DMS114 treated with DMSO at 0.1 percent for 48 hours (cell line): Measurements from ENCODE around the gene KLC1.

ENCODE experiments used
- DNase-seq: peaks from one replicate; lab custom pipeline; 2025; ENCODE audit not compliant: unreplicated experiment; lab: John Stamatoyannopoulos, UW

Gene KLC1

DNA sequence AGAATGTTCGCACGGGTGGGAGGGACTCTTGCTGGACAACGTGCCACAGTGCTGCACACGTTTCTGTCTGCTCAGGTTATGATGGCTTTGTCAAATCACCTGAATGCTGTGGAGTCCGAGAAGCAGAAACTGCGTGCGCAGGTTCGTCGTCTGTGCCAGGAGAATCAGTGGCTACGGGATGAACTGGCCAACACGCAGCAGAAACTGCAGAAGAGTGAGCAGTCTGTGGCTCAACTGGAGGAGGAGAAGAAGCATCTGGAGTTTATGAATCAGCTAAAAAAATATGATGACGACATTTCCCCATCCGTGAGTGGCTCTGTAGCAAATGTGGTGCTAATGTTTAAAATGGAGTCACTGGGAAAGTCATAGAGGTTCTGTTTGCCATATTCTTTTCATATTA, 28.5 kb downstream of the KLC1 start:
- DNase-seq, result no peak

DNA sequence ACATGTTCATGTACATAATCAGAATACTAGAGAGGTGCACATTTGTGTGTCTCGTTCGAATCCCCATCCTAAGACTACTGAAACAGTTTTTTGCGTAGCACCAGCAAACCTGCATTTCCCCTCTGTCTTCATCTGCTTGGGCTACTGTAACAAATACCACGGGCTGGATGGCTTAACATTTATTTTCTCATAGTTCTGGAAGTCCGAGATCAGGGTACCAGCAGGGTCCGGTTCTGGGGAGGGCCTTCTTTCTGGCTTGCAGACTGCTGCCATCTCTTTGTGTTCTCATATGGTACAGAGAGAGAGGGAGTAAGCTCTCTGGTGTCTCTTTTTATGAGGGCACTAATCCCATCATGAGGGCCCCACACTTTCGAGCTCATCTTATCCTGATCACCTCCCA, 30.6 kb downstream of the KLC1 start:
- DNase-seq, result no peak

DNA sequence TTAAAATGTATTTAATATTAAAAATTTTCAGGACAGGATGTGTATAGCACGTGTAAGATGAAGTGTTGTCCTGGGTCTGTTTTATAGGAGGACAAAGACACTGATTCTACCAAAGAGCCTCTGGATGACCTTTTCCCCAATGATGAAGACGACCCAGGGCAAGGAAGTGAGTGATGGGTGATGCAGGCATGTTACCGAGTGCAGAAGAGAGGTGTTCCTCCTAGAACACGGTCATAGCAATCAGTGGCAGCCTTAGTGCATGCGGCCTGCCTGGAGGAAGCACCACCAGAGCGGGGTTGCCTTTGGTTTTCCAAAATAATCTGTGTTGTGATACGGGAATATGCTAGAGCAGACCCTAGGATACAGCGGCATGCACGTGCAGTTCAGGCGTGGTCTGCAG, 33.0 kb downstream of the KLC1 start:
- DNase-seq, result no peak

DNA sequence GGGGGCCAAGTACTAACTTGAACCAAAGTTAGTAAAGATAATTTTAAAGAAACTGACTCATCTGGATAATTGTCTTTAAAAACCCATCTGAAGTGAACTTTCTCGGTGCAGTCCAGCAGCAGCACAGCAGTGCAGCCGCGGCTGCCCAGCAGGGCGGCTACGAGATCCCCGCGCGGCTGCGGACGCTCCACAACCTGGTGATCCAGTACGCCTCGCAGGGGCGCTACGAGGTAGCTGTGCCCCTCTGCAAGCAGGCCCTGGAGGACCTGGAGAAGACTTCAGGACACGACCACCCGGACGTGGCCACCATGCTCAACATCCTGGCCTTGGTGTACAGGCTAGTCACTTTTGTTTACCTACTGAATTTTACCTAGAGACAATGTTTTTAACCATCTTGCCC, 33.6 kb downstream of the KLC1 start:
- no peak for DNase-seq

DNA sequence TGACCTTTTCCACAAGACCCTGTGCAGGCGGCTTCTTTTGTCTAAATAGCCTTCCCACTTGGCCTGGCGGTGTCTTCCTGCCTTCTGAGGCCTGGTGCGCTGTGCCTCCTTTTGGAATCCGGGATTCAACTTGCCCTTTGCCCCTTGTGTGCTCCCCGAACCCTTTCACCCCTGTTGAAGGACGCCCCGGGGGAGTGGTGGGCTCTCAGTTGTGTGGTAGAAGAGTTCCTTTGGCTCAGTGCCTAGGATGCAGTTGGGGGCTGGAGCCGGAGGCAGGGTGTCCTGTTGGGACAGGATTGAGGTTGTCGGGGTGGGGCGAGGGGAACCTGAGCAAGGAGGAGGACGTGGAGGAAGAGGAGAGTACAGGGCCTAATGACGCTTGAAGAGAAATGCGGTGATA, 34.5 kb downstream of the KLC1 start:
- DNase-seq, result no peak

DNA sequence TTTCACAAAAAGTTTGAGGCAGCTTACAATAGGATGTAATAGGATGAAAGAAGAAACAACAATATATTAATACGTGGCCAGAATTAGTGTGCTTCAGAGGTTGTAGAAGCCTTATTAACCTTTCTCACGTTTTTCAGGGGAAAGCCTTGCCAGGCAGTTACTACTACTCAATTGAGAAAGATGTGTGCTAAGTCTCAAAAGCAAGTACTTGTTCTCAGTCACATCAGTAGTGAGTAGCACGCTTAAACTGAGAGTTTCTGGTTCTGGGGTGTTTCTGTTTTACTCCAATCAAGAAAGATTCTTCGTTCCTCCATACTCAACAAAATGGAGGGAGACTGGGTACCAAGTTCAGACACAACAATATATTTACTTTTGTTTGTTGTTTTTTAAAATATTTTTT, 38.7 kb downstream of the KLC1 start:
- DNase-seq, result no peak

DNA sequence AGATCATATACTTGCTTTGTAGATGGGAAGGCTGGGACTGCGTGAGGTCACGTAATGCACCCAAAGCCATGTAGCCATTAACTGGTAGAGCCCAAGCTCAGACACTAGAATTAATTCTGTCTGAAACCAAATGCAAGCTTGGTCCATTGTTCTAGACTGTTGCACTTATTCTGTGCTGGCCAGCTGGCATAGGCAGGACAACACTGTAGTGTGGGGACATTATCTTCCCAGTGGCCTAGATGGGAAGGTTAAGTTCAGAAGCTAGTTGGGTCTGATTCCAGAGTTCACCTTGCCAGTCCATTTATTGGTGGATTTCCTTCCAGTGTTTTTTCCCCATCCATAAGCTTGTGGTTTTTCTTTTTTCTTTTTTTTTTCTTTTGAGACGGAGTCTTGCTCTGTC, 39.1 kb downstream of the KLC1 start:
- no peak for DNase-seq

DNA sequence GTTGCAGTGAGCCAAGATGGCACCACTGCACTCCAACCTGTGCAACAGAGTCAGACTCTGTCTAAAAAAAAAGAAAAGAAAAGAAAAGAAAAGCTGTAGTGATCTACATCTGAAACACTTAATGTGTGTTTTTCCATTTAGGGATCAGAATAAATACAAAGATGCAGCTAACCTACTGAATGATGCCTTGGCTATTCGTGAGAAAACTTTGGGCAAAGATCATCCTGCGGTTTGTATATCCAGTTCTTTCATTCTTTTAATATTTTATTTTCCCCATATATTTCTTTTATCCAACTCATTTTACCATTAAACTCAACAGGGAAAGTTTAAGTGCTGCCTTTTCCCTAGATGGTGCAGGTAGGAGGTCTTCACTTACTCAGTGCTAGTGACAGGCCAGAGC, 40.4 kb downstream of the KLC1 start:
- DNase-seq, result no peak

DNA sequence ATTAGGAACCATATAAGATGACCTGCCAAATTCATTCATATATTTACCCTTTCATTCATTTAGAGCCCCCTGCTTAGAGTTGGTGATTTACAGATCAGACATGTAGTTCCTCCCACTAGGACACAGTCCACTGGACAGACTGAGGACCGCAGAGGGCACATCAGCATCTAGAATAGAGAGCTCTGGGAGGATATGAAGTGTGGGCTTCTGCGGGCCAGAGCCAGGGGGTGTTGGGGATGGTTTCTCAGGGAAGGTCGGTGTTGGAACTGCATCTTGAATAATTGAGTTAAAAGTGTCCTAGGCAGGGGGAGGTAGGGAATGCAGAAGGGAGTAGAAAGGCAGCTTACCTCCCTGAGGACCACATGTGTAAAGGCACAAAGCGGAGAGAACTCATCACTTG, 42.9 kb downstream of the KLC1 start:
- DNase-seq, result no peak

DNA sequence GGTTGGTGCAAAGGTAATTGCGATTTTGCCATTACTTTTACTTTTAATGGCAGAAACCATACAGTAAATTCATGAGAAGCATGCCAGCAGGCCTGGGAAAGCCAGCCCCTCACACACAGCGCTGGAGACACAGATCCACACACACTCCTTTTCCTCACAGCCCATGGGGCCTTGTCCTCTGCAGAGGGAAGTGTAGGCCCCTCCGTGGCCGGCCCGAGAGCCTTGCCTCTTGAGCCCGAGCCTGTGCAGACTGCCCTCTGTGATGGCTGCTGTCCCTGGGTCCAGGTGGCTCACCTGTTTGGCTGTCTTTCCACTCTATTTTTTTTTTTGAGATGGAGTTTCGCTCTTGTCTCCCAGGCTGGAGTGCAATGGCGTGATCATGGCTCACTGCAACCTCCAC, 46.9 kb downstream of the KLC1 start:
- DNase-seq, result no peak

DNA sequence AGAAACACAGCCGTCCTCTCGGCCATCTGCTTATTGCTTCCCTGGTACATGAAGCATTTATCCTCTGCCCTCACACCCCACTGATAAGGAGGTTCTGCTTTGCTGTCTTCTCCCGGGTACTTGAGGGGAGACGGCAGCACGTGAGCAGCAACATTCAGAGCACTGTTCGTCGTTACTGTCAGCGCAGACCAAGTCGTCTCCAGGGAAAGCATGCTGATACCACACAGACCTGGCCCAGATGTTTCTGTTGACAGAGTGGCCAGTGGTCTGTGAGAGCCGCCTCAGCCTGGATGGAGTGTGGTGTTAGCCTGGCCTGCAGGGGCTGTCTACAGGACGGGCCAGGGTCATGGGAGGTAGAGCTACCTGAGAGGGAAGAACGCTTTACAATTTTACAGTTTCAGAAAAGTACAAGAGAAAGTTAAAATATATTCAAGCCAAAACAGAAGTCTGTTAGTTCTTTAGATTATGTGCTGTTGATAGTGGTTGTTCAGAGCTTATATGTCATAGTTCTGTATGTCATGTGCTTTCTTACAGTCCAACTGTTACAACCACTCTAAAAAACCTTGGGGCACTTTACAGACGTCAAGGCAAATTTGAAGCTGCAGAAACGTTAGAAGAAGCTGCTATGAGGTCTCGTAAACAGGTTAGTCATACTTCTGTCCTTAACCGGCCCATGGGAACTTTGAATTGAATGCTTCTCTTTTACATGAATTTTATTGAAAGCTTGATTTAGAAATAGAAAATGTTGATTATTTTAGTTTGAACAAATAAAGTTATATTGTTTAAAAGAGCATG, 48.1 kb downstream of the KLC1 start:
- no peak for DNase-seq

DNA sequence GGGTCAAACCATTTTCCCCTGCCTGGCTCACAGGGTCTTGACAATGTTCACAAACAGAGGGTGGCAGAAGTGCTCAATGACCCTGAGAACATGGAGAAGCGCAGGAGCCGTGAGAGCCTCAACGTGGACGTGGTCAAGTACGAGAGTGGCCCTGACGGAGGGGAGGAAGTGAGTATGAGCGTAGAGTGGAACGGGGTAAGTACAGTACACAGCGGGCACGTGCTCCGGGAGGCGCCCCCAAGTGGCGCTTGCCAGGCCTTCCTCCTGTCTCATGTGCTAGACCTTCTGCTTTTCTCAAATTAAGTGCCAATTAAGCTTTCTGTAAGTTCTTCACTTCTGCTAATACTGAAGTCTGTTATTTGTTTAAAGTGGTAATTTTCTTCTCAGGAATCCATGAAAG, 50.3 kb downstream of the KLC1 start:
- DNase-seq, result no peak

DNA sequence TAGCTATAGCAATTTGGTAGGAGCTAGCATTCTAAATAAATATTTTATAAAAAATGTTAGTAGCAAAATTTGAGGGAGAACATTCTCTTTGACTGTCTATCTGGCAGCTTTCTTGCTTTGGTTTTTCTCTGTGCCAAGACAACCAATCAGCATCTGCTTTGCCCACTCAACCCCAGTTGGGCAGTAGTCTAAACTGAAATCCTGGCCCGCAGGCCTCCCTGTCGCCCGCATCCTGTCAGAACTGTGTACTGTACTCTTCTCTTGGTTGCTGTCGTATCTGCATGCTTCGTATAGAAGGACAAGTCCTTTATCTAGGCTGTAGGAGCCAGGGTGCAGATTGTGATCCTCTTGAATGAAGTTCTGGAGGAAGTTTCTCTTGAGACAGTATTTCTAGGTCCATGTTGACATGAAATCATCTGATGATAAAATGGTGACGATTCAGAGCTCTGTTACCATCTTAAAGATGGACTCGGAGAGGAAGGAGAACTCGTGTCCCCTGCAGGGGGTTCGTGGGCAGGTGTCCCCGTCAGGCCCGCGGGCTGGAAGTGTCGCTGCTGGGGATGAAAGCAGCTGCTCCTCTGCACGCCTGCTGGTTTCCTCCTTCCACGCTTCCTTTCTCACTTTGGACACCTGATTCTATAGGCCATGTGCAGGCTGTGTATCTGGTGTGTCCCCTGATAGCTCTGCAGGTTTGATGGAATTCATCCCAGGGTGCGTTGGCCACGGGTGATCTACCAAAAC, 51.6 kb downstream of the KLC1 start:
- DNase-seq, result no peak

DNA sequence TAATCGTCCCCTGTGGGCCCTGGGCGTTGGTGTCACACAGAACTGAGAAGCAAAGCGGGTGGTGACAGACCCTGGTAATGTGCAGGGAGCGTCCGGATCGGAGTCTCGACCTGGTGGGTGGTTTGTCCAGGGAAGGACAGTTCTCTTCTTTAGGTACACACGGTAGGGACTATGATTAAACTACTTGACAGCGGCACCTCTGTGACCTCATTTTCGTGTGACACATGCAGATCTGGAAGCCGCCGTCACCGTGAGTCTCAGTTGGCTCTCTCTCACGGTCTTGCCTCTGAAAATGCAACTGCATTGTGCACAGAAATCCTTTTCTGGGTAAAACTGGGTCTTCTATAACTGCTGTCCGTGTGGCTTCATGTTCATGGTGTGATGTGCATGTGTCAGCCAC, 54.1 kb downstream of the KLC1 start:
- DNase-seq, result no peak

DNA sequence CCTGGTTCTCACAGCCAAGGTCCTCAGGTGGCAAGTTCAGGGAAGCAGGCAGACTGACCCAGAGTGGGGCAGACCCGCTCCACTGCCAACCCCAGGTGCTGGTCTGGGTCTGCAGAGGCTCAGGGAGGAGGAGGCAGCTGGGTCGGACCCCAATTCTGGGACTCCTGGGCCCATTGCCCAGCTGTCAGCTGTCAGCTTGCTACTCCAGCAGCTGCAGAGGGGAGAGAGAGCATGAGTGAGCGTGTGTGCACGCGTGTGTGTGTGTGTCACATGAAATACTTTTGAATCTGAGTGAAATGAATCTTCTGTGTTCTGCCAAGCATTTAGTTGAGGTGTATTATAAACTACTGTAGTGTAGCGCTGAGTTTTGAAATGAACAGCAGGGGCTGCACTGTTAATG, 55.5 kb downstream of the KLC1 start:
- no peak for DNase-seq

DNA sequence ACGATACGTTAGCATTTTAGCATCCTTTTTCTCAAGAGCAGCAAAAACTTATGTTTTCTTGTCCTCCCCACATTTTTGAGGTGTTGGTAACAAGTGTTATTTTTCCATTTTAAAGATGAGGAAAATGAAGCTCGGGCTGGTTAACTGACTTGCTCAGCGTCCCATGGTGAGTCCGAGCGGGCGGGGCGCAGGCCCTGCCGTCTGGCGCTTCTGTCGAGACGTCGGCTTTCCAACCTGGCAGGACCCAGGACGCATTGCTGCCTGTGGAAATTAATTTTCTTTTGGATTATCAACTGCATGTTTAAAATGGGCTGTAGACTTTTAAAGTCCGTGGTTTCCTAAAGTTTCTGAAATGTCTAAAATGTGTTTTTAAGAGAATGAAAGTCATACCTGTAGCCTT, 55.9 kb downstream of the KLC1 start:
- no peak for DNase-seq

DNA sequence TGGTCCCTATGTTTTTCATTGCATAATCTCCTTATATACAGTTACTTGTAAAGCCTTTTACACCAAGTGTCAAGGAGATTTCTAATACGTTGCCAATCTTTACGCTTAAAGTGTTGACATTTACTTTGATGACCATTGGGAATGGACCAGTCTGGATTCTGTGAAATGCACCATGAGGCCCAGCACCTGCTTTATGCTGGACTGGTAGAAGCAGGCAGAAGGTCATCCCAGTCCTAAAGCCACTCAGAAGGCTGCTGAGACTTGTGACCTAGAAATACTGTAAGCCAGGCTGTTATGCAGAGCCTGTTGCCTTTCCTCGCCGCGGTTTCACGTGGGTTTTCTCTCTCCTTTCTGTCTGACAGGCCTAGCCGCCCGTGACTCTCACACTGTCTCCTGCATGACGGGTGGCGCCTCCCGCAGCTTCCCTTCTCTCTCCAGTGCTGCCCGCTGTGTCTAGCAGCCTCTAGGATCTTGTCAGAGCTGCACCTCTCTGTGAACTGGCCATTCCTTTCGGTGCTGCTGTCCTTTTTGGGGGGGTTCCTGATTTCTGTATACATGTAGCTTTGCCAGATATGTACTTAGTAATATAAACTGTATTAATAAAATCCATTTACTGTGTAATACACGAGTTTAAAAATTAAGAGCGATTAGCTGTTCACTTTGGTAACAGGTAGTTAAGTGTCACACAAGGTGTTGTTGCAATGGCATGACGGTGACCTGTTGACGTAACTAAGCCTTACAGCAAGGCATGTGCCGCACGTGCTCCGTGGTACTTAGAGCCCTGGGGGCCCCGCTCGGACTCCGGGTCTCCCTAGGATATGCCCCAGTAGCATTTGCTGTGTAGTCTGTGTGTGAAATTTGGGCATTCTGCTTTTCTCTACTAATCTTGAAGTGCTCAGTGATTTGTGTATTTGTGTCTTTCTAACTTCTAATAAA, 56.5 kb downstream of the KLC1 start:
- no peak for DNase-seq

DNA sequence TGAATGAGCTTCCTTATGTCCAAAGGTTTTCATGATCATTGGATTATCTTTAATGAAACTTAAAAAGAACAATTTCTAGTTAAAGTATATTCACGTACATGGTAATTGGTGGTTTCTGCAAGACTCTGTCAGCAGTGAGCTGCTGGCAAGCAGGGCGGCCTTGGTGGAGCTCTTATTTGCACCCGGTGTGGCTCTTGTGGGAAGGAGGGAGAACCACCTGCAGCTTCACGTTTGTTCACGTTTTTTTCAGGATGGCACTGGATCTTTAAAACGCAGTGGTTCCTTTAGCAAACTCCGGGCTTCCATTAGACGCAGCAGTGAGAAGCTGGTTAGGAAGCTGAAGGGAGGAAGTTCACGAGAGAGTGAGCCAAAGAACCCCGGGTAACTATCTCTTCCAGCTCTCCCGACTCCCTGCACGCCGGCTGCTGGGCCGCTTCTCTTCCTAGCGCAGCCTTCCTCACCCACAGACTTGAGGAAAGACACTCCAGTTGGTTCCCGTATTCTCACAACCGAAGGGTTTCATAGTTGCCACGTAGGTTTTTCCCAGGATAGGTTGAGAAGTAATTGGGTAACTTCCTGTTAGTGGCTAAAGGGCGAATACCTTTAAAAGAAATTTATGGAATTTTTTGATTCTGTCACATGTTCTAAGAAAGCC, 57.9 kb downstream of the KLC1 start:
- no peak for DNase-seq

DNA sequence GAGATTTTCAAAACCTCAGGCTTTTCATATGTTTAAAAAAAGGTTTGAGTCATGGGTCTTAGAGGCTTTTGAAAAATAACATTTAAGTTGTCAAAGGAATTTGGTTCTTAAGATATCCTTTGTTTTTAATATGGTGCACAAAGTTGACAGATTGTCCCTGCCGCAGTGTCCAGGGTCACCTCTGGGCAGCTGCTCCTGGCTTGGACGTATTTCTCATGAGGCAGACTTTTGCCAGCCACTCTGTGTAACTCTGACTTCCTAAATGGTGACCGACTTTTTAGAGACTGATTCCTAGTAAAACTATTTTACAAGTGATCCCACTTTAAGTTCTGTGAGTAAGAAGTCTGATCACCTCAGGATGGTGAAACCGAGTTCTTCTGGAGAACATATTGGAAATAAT, 58.7 kb downstream of the KLC1 start:
- no peak for DNase-seq

DNA sequence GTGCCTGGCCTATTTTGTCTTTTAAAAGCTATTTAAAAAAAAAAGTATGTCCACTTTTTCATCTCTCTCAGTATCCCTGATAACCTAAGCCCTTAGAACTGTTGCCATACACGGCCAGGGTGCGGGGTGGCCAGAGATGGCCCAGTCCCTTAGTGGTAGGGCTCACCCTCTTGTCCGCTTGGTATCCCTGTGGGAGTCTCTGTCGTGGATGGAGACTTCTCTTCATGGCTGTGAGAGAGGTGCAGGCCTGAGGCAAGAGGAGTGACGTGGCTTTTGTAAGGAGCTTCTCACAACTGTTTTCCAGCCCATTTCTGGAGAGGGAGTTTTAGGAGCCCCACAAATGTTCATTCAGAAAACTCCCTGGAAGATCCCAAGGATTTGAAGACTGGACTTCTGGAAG, 59.4 kb downstream of the KLC1 start:
- DNase-seq, result no peak
